ENCODE data around the gene FHIT.

FHIT gene

GRCh38 chr3:60392501-60392900 lies 858.8 kb downstream of the FHIT start:
- Mint-ChIP-seq H3K27ac (no peak overlapping the region), H3K9me3 (no peaks in the 10 kb centered on the region), H3K36me3 (ENCODE audit: low read depth) (no peaks in the 10 kb centered on the region), H3K27me3 (ENCODE audit: low read depth, poor library complexity) (peaks cover 10% of the 10 kb centered on the region), H3K4me1 (no peaks in the 10 kb centered on the region), H3K4me3 (no peak overlapping the region)
- no peak for DNase-seq
- TF ChIP-seq CTCF (IDR thresholded peaks at IDR 0.05), result no peak

DNA sequence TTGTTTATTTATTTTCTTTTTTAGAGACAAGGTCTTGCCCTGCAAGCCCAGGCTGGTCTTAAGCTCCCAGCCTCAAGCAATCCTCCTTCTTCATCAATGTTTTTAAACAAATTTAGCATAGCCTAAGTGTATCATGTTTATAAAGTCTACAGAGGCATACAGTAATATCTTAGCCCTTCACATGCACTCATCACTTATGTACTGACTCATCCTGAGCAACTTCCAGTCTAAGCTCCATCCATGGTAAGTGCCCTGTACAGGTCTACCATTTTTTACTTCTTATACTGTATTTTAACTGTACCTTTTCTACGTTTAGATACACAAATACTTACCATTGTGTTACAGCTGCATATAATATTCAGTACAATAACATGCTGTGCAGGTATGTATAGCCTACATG lies 860.0 kb downstream of the FHIT start:
- H3K9me3 Mint-ChIP-seq, result no peaks in the 10 kb centered on the region
- H3K36me3 Mint-ChIP-seq (ENCODE audit: low read depth), result no peaks in the 10 kb centered on the region
- peaks cover 10% of the 10 kb centered on the region for H3K27me3 Mint-ChIP-seq (ENCODE audit: low read depth, poor library complexity)
- no peak for DNase-seq
- H3K27ac Mint-ChIP-seq, result no peak overlapping the region
- TF ChIP-seq CTCF (IDR thresholded peaks at IDR 0.05), result no peak
- no peak overlapping the region for H3K4me3 Mint-ChIP-seq
- H3K4me1 Mint-ChIP-seq, result no peaks in the 10 kb centered on the region

DNA sequence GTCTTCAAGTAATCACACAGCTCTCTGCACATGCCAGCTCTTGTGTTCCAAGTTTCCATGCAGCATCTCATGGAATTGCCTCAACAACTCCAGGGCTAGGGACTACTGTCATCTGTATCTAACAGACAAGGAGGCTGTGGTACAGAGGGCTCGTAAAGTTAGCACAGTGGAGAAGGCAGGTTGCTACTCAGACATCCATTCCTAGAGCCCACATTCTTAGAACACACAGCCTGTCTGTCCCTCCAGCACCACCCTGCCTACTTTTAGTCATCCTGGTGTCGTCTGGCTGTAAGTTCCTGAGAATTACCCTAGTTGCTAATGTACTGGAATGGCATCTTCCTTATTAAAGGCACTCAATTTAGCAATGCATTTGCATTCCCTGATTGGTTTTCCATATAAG lies 862.5 kb downstream of the FHIT start:
- no peak for DNase-seq
- no peak for TF ChIP-seq CTCF (IDR thresholded peaks at IDR 0.05)
- H3K9me3 Mint-ChIP-seq, result no peaks in the 10 kb centered on the region
- H3K4me3 Mint-ChIP-seq, result no peak overlapping the region
- peaks cover 12% of the 10 kb centered on the region for H3K4me1 Mint-ChIP-seq
- no peak overlapping the region for H3K27ac Mint-ChIP-seq
- peaks cover 7% of the 10 kb centered on the region for H3K27me3 Mint-ChIP-seq (ENCODE audit: low read depth, poor library complexity)
- H3K36me3 Mint-ChIP-seq (ENCODE audit: low read depth), result no peaks in the 10 kb centered on the region

- Mint-ChIP-seq H3K27ac (no peak overlapping the region), H3K4me3 (no peak overlapping the region), H3K9me3 (no peaks in the 10 kb centered on the region), H3K4me1 (peaks cover 12% of the 10 kb centered on the region), H3K36me3 (ENCODE audit: low read depth) (no peaks in the 10 kb centered on the region), H3K27me3 (ENCODE audit: low read depth, poor library complexity) (peaks cover 6% of the 10 kb centered on the region)
- DNase-seq, result no peak
- TF ChIP-seq CTCF (IDR thresholded peaks at IDR 0.05), result no peak
Observed at GRCh38 chr3:60386306-60386705, 864.9 kb downstream of the FHIT start.

GRCh38 chr3:60384341-60384740 lies 866.9 kb downstream of the FHIT start:
- H3K36me3 Mint-ChIP-seq (ENCODE audit: low read depth), result no peaks in the 10 kb centered on the region
- H3K27ac Mint-ChIP-seq, result no peak overlapping the region
- H3K4me3 Mint-ChIP-seq, result no peak overlapping the region
- H3K27me3 Mint-ChIP-seq (ENCODE audit: low read depth, poor library complexity), result peaks cover 6% of the 10 kb centered on the region
- H3K4me1 Mint-ChIP-seq, result peaks cover 12% of the 10 kb centered on the region
- no peak for TF ChIP-seq CTCF (IDR thresholded peaks at IDR 0.05)
- DNase-seq, result no peak
- H3K9me3 Mint-ChIP-seq, result no peaks in the 10 kb centered on the region

GRCh38 chr3:60383345-60383744 lies 867.9 kb downstream of the FHIT start:
- Mint-ChIP-seq H3K36me3 (ENCODE audit: low read depth) (no peaks in the 10 kb centered on the region), H3K4me3 (no peak overlapping the region), H3K27me3 (ENCODE audit: low read depth, poor library complexity) (peaks cover 3% of the 10 kb centered on the region), H3K9me3 (no peaks in the 10 kb centered on the region), H3K27ac (no peak overlapping the region), H3K4me1 (peaks cover 12% of the 10 kb centered on the region)
- no peak for DNase-seq
- no peak for TF ChIP-seq CTCF (IDR thresholded peaks at IDR 0.05)
